Coronary artery (tissue), 2 donors: ENCODE results near the gene CASQ1.

ENCODE experiments used
- DNase-seq: peaks from one replicate; pipeline ENCODE4 v3.0.0-alpha.2; 2017; ENCODE audit warnings: low spot score
- H3K27ac ChIP-seq, 2 donors: fragments of 200-600 bp; sonication (generic); one replicate each; pipeline ENCODE4 v1.5.1; 2016 to 2019
- H3K4me3 ChIP-seq: fragments of 200-600 bp; sonication (generic); 2 replicates; pipeline ENCODE4 v1.5.1; 2016; ENCODE audit warnings: mild to moderate bottlenecking, moderate library complexity
- CTCF ChIP-seq: fragments of 200-600 bp; sonication (generic); IDR thresholded peaks from one replicate; pipeline ENCODE4 v1.5.1; 2019; ENCODE audit warnings: antibody characterized with exemption

Gene CASQ1

GRCh38 chr1:160161965-160162705, 28.2 kb upstream of the CASQ1 start:
- DNase-seq, result no peak
- TF ChIP-seq CTCF, result no peak
- Histone ChIP-seq H3K4me3 (no peak overlapping the region), H3K27ac (no peak overlapping the region)

GRCh38 chr1:160162931-160163330, 27.4 kb upstream of the CASQ1 start:
- Histone ChIP-seq H3K4me3 (no peak overlapping the region), H3K27ac (no peak overlapping the region)
- no peak for TF ChIP-seq CTCF
- DNase-seq, result no peak

DNA sequence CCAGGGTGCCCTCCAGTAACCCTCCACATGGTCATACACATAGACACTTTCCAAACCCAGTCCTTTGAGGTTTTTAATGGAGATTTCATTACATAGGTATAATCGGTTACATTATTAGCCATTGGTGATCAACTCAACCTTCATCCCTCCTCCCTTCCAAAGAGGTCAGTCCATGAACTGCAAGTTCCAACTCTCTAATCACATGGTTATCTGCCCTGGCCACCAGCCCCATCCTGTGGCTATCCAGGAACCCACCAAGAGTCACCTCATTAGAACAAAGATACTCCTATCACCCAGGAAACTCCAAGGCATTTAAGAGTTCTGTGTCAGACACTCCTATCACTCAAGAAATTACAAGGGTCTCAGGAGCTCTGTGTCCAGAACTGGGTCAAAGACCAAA, 26.8 kb upstream of the CASQ1 start:
- no peak for TF ChIP-seq CTCF
- Histone ChIP-seq H3K4me3 (no peak overlapping the region), H3K27ac (no peak overlapping the region)
- DNase-seq, result no peak

DNA sequence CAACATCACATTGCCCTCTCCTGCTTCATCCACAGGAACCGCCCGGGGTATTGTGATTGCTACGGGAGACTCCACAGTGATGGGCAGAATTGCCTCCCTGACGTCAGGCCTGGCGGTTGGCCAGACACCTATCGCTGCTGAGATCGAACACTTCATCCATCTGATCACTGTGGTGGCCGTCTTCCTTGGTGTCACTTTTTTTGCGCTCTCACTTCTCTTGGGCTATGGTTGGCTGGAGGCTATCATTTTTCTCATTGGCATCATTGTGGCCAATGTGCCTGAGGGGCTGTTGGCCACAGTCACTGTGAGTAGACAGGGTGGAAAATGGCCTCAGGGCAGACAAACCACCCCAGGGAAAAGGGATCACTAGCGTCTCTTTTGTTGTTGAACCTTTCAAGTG, 26.3 kb upstream of the CASQ1 start:
- no peak for DNase-seq
- Histone ChIP-seq H3K4me3 (no peak overlapping the region), H3K27ac (no peak overlapping the region)
- TF ChIP-seq CTCF, result no peak

DNA sequence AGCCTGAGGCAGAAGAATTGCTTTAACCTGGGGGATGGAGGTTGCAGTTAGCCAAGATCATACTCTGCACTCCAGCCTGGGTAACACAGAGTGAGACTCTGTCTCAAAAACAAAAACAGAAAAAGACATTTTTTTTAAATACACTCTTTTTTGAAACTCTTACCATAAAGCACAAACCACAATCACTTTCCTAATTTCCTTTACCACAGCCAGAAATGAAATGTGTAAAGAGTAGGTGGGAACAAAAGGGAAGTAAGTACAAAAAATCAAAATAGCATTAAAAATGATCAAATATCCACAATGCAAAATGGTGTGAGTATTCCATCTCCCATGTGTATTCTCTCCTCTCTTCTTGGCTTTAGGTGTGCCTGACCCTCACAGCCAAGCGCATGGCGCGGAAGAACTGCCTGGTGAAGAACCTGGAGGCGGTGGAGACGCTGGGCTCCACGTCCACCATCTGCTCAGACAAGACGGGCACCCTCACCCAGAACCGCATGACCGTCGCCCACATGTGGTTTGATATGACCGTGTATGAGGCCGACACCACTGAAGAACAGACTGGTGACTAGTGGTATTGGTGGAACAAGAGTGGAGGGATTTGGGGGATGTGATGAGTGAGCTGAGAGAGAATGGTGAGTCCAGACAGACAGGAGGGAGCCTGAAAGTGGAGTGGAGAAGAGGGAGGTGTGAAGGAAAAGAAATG, 24.1 kb upstream of the CASQ1 start:
- H3K4me3 ChIP-seq, result no peak overlapping the region
- H3K27ac ChIP-seq, result no peak overlapping the region
- DNase-seq, result no peak
- TF ChIP-seq CTCF, result no peak

DNA sequence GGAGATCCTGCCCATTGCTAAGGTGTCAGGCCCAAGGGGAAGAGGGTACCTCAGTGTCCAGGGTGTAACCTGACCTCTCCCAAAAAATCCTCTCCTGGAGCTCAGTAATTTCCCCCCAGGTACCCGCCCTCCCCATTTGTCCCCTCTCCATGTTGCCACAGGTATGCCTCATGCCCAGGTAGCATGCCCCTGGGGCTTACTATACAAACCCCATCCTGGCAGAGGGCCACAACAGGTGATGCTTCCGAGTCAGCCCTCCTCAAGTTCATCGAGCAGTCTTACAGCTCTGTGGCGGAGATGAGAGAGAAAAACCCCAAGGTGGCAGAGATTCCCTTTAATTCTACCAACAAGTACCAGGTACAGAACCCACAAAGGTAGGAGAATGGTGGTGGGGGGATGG, 23.3 kb upstream of the CASQ1 start:
- TF ChIP-seq CTCF, result no peak
- no peak for DNase-seq
- Histone ChIP-seq H3K27ac (no peak overlapping the region), H3K4me3 (no peak overlapping the region)

DNA sequence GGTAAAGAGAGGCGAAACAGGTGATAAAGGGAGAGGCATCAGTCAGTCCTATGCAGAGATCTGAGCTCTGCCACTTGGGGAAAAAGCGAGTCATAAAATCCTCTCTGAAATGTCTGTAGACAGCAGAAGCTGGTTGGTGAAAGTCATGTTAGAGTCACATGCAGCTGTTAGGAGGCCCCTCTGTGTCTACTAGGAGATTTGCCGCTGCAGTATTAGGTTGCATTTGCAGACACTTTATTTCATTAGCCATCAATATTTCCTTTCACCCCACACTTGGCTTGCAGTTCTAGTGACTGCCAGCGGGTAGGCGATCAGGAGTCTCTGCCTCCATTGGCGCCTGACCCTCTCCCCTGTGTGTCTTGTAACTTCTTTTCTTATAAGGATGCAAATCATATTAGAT, 22.8 kb upstream of the CASQ1 start:
- no peak for TF ChIP-seq CTCF
- no peak overlapping the region for H3K4me3 ChIP-seq
- H3K27ac ChIP-seq, result no peak overlapping the region
- DNase-seq, result no peak
